ENCODE results near the gene SLC37A1. TPM values are rescaled to one million over a fixed set of nuclear protein-coding genes. Genes with fewer than 3 reads are reported as not detected.

Gene SLC37A1
- total and polyA plus RNA-seq, 2 of the 13 experiments (the other 11 are each of a cell fraction or from before 2014, with no cell fraction given): 0.22 to 0.40 TPM

- H4K20me1 ChIP-seq (ENCODE audit: insufficient read depth, low read length): no peaks in the 10 kb centered on the region
- H3K79me2 ChIP-seq (ENCODE audit: insufficient read depth, low read length): no peaks in the 10 kb centered on the region
- no peak overlapping the region for H3K27ac ChIP-seq (ENCODE audit: extremely low read length, insufficient read depth, low read length)
- no peaks in the 10 kb centered on the region for H3K9me3 ChIP-seq (ENCODE audit: low read length)
- no peak for ATAC-seq
- intact Hi-C loops (cut with micrococcal nuclease; ENCODE audit: unreplicated experiment) (no loop called here), in situ Hi-C loops (cut with HindIII; ENCODE audit: extremely low pct_ligation_motif_present, low pct_unique_long_range_greater_than_20kb) (no loop called here)
- no peak for TF ChIP-seq HMG20B (CRISPR knock-in tag; conservative IDR thresholded peaks at IDR 0.05)
- no peak for TF ChIP-seq REPIN1 (CRISPR knock-in tag; IDR thresholded peaks at IDR 0.05; ENCODE audit: borderline replicate concordance, low read depth)
- TF ChIP-seq FOXO4 (CRISPR knock-in tag; conservative IDR thresholded peaks at IDR 0.05): no peak
- no peak for TF ChIP-seq MTA3 (CRISPR knock-in tag; IDR thresholded peaks at IDR 0.05)
- TF ChIP-seq FOXA1 (IDR thresholded peaks at IDR 0.05): no peak
- TF ChIP-seq FOXA1 (CRISPR knock-in tag; IDR thresholded peaks at IDR 0.05): no peak
- no peak for TF ChIP-seq PRDM10 (CRISPR knock-in tag; IDR thresholded peaks at IDR 0.05; ENCODE audit: low read depth)
- no peak for TF ChIP-seq ZNF362 (CRISPR knock-in tag; IDR thresholded peaks at IDR 0.05; ENCODE audit: borderline replicate concordance)
- TF ChIP-seq NCOA2 (CRISPR knock-in tag; IDR thresholded peaks at IDR 0.05): no peak
- no peak for TF ChIP-seq MAFK (conservative IDR thresholded peaks at IDR 0.05 in 1 of 2, IDR thresholded peaks at IDR 0.05 in 1 of 2; ENCODE audit: low read length in 2 of 2)
- TF ChIP-seq KMT2B (CRISPR knock-in tag; IDR thresholded peaks at IDR 0.05): no peak
- TF ChIP-seq RFX1 (IDR thresholded peaks at IDR 0.05): no peak
- TF ChIP-seq ZNF160 (CRISPR knock-in tag; IDR thresholded peaks at IDR 0.05): no peak
- DNase-seq (ENCODE audit: low spot score): no peak
- POLR2A ChIA-PET: no interaction called here
- CTCF ChIA-PET (ENCODE audit: low intra/inter-chr PET ratio, low total read pairs): no interaction called here
- FAIRE-seq: no peak
- peaks cover 2 to 7% of the 10 kb centered on the region in 2 experiments; a peak in 3 of 5 replicates for H3K27me3 ChIP-seq (ENCODE audit: control insufficient read depth in 1 of 2, insufficient read depth in 2 of 2, low read length in 2 of 2)
- no peak overlapping the region for H3K4me2 ChIP-seq (ENCODE audit: low read depth, low read length)
- 77% methylated on average over 19 of the region's 35 CpGs for WGBS (ENCODE audit: low lambda C conversion rate)
- no peak overlapping the region for H3K4me3 ChIP-seq (replicated peaks in 1 of 3; ENCODE audit: insufficient read depth in 1 of 3, low read depth in 2 of 3, low read length in 3 of 3)
- H3K4me1 ChIP-seq (ENCODE audit: insufficient read depth, low read length): no peaks in the 10 kb centered on the region
- no peaks in the 10 kb centered on the region for H3K36me3 ChIP-seq (replicated peaks in 1 of 2; ENCODE audit: control insufficient read depth in 1 of 2, insufficient read depth in 2 of 2, low read length in 2 of 2)
- H2AFZ ChIP-seq (ENCODE audit: low read length): no peak overlapping the region
- H3K9ac ChIP-seq (ENCODE audit: insufficient read depth, low read depth, low read length): no peak overlapping the region
- no TSS peak for BruUV-seq (replicated peaks)
Measured at GRCh38 chr21:42568866-42569731, 55.4 kb downstream of the SLC37A1 start.

All from HepG2 (cell line).